ENCODE results near the gene C4orf50.

DNA sequence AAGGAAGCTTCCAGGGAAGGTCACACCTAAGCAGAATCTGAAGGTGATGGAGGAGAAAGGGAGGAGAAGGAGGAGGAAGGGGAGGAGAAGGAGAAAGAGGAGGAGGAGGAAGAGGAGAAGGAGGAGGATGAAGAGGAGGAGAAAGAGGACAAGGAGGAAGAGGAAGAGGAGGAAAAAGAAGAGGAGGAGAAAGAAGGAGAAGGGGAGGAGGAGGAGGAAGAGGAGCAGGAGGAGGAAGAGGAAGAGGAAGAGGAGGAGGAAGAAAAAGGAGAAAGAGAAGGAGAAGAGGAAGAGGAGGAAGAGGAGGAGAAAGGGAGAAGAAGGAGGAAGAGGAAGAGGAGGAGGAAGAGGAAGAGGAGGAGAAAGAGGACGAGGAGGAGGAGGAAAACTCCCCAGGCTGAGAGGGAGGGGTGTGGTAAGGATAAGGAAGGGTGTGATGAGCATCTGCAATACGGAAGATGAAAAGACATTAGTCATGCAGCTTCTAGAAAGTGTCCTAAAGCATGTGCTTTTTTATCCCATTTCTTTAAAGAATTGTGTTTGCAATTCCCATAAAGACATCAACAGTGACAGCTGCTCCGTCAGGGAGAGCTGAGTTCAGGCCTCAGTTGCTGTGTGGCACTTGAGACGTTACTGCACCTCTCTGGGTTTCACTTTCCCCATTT lies 166.5 kb downstream of the C4orf50 start:
- TF ChIP-seq CTCF (IDR thresholded peaks at IDR 0.05; ENCODE audit: insufficient read depth, low read length) (no peak), POLR2AphosphoS5 (IDR thresholded peaks at IDR 0.05; ENCODE audit: low read depth) (no peak)
- TF ChIP-seq, protein P1, sequence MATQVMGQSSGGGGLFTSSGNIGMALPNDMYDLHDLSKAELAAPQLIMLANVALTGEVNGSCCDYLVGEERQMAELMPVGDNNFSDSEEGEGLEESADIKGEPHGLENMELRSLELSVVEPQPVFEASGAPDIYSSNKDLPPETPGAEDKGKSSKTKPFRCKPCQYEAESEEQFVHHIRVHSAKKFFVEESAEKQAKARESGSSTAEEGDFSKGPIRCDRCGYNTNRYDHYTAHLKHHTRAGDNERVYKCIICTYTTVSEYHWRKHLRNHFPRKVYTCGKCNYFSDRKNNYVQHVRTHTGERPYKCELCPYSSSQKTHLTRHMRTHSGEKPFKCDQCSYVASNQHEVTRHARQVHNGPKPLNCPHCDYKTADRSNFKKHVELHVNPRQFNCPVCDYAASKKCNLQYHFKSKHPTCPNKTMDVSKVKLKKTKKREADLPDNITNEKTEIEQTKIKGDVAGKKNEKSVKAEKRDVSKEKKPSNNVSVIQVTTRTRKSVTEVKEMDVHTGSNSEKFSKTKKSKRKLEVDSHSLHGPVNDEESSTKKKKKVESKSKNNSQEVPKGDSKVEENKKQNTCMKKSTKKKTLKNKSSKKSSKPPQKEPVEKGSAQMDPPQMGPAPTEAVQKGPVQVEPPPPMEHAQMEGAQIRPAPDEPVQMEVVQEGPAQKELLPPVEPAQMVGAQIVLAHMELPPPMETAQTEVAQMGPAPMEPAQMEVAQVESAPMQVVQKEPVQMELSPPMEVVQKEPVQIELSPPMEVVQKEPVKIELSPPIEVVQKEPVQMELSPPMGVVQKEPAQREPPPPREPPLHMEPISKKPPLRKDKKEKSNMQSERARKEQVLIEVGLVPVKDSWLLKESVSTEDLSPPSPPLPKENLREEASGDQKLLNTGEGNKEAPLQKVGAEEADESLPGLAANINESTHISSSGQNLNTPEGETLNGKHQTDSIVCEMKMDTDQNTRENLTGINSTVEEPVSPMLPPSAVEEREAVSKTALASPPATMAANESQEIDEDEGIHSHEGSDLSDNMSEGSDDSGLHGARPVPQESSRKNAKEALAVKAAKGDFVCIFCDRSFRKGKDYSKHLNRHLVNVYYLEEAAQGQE (IDR thresholded peaks at IDR 0.05; ENCODE audit: insufficient replicate concordance, low read depth), result no peak
